ENCODE data around the gene MINDY2.

Gene MINDY2

GRCh38 chr15:58889363-58889762 lies 118.3 kb downstream of the MINDY2 start:
- H3K9ac ChIP-seq (ENCODE audit: low read depth, low read length): no peak overlapping the region
- no peaks in the 10 kb centered on the region for H3K9me3 ChIP-seq (ENCODE audit: control insufficient read depth, insufficient read depth, low read length)
- no peaks in the 10 kb centered on the region for H3K27me3 ChIP-seq (ENCODE audit: control insufficient read depth, insufficient read depth, low read length)
- no peaks in the 10 kb centered on the region for H3K4me1 ChIP-seq (ENCODE audit: control insufficient read depth, insufficient read depth, low read length)
- no peak overlapping the region for H3K27ac ChIP-seq (ENCODE audit: low read depth, low read length)
- H3K4me3 ChIP-seq (ENCODE audit: low read depth, low read length): no peak overlapping the region
- peaks cover 100% of the 10 kb centered on the region for H3K36me3 ChIP-seq (ENCODE audit: control insufficient read depth, insufficient read depth, low read length)

- no peak overlapping the region for H3K9ac ChIP-seq (ENCODE audit: low read depth, low read length)
- no peak overlapping the region for H3K4me3 ChIP-seq (ENCODE audit: low read depth, low read length)
- H3K27ac ChIP-seq (ENCODE audit: low read depth, low read length): no peak overlapping the region
- H3K36me3 ChIP-seq (ENCODE audit: control insufficient read depth, insufficient read depth, low read length): peaks cover 94% of the 10 kb centered on the region
- no peaks in the 10 kb centered on the region for H3K9me3 ChIP-seq (ENCODE audit: control insufficient read depth, insufficient read depth, low read length)
- H3K27me3 ChIP-seq (ENCODE audit: control insufficient read depth, insufficient read depth, low read length): no peaks in the 10 kb centered on the region
- H3K4me1 ChIP-seq (ENCODE audit: control insufficient read depth, insufficient read depth, low read length): 0 out of 2 replicates have a peak, but pooled peaks cover 3% of the 10 kb centered on the region
Measured at GRCh38 chr15:58898150-58898680, 127.1 kb downstream of the MINDY2 start.

GRCh38 chr15:58900631-58901030 lies 129.5 kb downstream of the MINDY2 start:
- no peaks in the 10 kb centered on the region for H3K9me3 ChIP-seq (ENCODE audit: control insufficient read depth, insufficient read depth, low read length)
- H3K27ac ChIP-seq (ENCODE audit: low read depth, low read length): no peak overlapping the region
- H3K36me3 ChIP-seq (ENCODE audit: control insufficient read depth, insufficient read depth, low read length): peaks cover 94% of the 10 kb centered on the region
- H3K4me3 ChIP-seq (ENCODE audit: low read depth, low read length): no peak overlapping the region
- H3K9ac ChIP-seq (ENCODE audit: low read depth, low read length): no peak overlapping the region
- H3K4me1 ChIP-seq (ENCODE audit: control insufficient read depth, insufficient read depth, low read length): 0 out of 2 replicates have a peak, but pooled peaks cover 3% of the 10 kb centered on the region
- H3K27me3 ChIP-seq (ENCODE audit: control insufficient read depth, insufficient read depth, low read length): no peaks in the 10 kb centered on the region

GRCh38 chr15:58908550-58909309 lies 137.6 kb downstream of the MINDY2 start:
- Histone ChIP-seq H3K27ac (ENCODE audit: low read depth, low read length) (no peak overlapping the region), H3K36me3 (ENCODE audit: control insufficient read depth, insufficient read depth, low read length) (peaks cover 97% of the 10 kb centered on the region), H3K4me1 (ENCODE audit: control insufficient read depth, insufficient read depth, low read length) (0 out of 2 replicates have a peak, but pooled peaks cover 3% of the 10 kb centered on the region), H3K9me3 (ENCODE audit: control insufficient read depth, insufficient read depth, low read length) (no peaks in the 10 kb centered on the region), H3K4me3 (ENCODE audit: low read depth, low read length) (no peak overlapping the region), H3K9ac (ENCODE audit: low read depth, low read length) (no peak overlapping the region), H3K27me3 (ENCODE audit: control insufficient read depth, insufficient read depth, low read length) (no peaks in the 10 kb centered on the region)

- 0 out of 2 replicates have a peak, but pooled peaks cover 3% of the 10 kb centered on the region for H3K4me1 ChIP-seq (ENCODE audit: control insufficient read depth, insufficient read depth, low read length)
- no peaks in the 10 kb centered on the region for H3K27me3 ChIP-seq (ENCODE audit: control insufficient read depth, insufficient read depth, low read length)
- H3K36me3 ChIP-seq (ENCODE audit: control insufficient read depth, insufficient read depth, low read length): peaks cover 97% of the 10 kb centered on the region
- H3K9me3 ChIP-seq (ENCODE audit: control insufficient read depth, insufficient read depth, low read length): no peaks in the 10 kb centered on the region
- H3K27ac ChIP-seq (ENCODE audit: low read depth, low read length): no peak overlapping the region
- H3K4me3 ChIP-seq (ENCODE audit: low read depth, low read length): no peak overlapping the region
- H3K9ac ChIP-seq (ENCODE audit: low read depth, low read length): no peak overlapping the region
Measured at GRCh38 chr15:58909616-58910015, 138.5 kb downstream of the MINDY2 start.

GRCh38 chr15:58910456-58910855 lies 139.4 kb downstream of the MINDY2 start:
- Histone ChIP-seq H3K36me3 (ENCODE audit: control insufficient read depth, insufficient read depth, low read length) (peaks cover 97% of the 10 kb centered on the region), H3K4me1 (ENCODE audit: control insufficient read depth, insufficient read depth, low read length) (0 out of 2 replicates have a peak, but pooled peaks cover 3% of the 10 kb centered on the region), H3K27me3 (ENCODE audit: control insufficient read depth, insufficient read depth, low read length) (no peaks in the 10 kb centered on the region)

More at GRCh38 chr15:58910456-58910855, 139.4 kb downstream of the MINDY2 start:
- H3K9ac ChIP-seq (ENCODE audit: low read depth, low read length): no peak overlapping the region
- H3K27ac ChIP-seq (ENCODE audit: low read depth, low read length): no peak overlapping the region
- H3K4me3 ChIP-seq (ENCODE audit: low read depth, low read length): no peak overlapping the region
- H3K9me3 ChIP-seq (ENCODE audit: control insufficient read depth, insufficient read depth, low read length): no peaks in the 10 kb centered on the region
